HEK293T (cell line): Measurements from ENCODE around the gene SLC16A3.

ENCODE experiments used
- ARNT ChIP-seq: fragments of 450-650 bp; IDR thresholded peaks from 2 replicates; pipeline ENCODE4 v1.6.1; 2017; ENCODE audit warnings: mild to moderate bottlenecking
- BHLHE40 ChIP-seq: fragments of 450-650 bp; IDR thresholded peaks from 2 replicates; pipeline ENCODE4 v1.6.1; 2016; ENCODE audit warnings: mild to moderate bottlenecking, moderate library complexity, borderline replicate concordance
- FOXK2 ChIP-seq: fragments of 450-650 bp; IDR thresholded peaks from 2 replicates; pipeline ENCODE4 v1.6.1; 2016; ENCODE audit warnings: mild to moderate bottlenecking
- L3MBTL2 ChIP-seq: fragments of 450-650 bp; conservative IDR thresholded peaks from 2 replicates; pipeline ENCODE4 v1.6.1; 2016; ENCODE audit warnings: mild to moderate bottlenecking
- LEF1 ChIP-seq: fragments of 450-650 bp; IDR thresholded peaks from 2 replicates; pipeline ENCODE4 v1.6.1; 2017; ENCODE audit warnings: mild to moderate bottlenecking, borderline replicate concordance
- SUZ12 ChIP-seq: fragments of 450-650 bp; IDR thresholded peaks from 2 replicates; pipeline ENCODE4 v1.6.1; 2016; ENCODE audit warnings: mild to moderate bottlenecking
- ZNF384 ChIP-seq: fragments of 450-650 bp; IDR thresholded peaks from 2 replicates; pipeline ENCODE4 v1.6.1; 2016

- TF ChIP-seq FOXK2 (no peak), BHLHE40 (no peak), LEF1 (no peak), L3MBTL2 (no peak), ZNF384 (no peak), ARNT (no peak), SUZ12 (no peak)
These were observed 50.0 kb downstream of the SLC16A3 start for GRCh38 chr17:82278786-82279391.
